Psoas muscle (tissue), 8 donors: Measurements from ENCODE around the gene ZNF490. TPM values are rescaled to one million over a fixed set of nuclear protein-coding genes. Genes with fewer than 3 reads are reported as not detected.

Source experiments
- ATAC-seq, 4 donors: fragments of 200-7000 bp; cut with Tn5 transposase; one replicate each; pipeline ENCODE4 v1.9.1; 2020; ENCODE audit warnings: moderate library complexity in 3 of 4, mild to moderate bottlenecking in 2 of 4
- DNase-seq, 2 donors: peaks; one replicate each; pipeline ENCODE4 v3.0.0-alpha.2; 2020
- H3K27ac ChIP-seq: fragments of 200-600 bp; one replicate; pipeline ENCODE4 v1.8.0; 2022
- H3K27me3 ChIP-seq, 3 donors: fragments of 200-600 bp in 1 of 3; one replicate each; pipeline versions ENCODE4 v1.6.1 to v1.8.0; 2013 to 2022; ENCODE audit warnings: low read length in 2 of 3, mild to moderate bottlenecking in 2 of 3, moderate library complexity in 1 of 3; ENCODE audit not compliant: insufficient read depth in 3 of 3
- H3K36me3 ChIP-seq, 2 donors: fragments of 200-600 bp in 1 of 2; one replicate each; pipeline versions ENCODE4 v1.6.1 to v1.8.0; 2013 to 2022; ENCODE audit warnings: low read depth in 1 of 2, mild to moderate bottlenecking in 1 of 2, moderate library complexity in 1 of 2; ENCODE audit not compliant: insufficient read depth in 1 of 2
- H3K4me1 ChIP-seq: fragments of 200-600 bp; one replicate; pipeline ENCODE4 v1.8.0; 2022
- H3K4me3 ChIP-seq: fragments of 200-600 bp; one replicate; pipeline ENCODE4 v1.8.0; 2022; ENCODE audit warnings: mild to moderate bottlenecking
- H3K9me3 ChIP-seq: fragments of 200-600 bp; one replicate; pipeline ENCODE4 v1.8.0; 2022
- CTCF ChIP-seq: fragments of 200-600 bp; IDR thresholded peaks from one replicate; pipeline ENCODE4 v1.8.0; 2022; ENCODE audit warnings: antibody characterized with exemption
- WGBS, 3 donors: extraction: QIAGEN DNeasy Blood & Tissue Kit; methylation state at CpG; one replicate each; pipeline versions ENCODE4 v1.1.6 to v1.1.7; 2013; 5-methylcytosine and 5-hydroxymethylcytosine counted together
- intact Hi-C, 2 donors: fragments of 100-400 bp; cut with DNase I; formaldehyde crosslinking; loops; one replicate each; pipeline versions ENCODE4 v1.11.0 to v1.14.2; 2022
- polyA plus RNA-seq, 3 donors: library from polyadenylated mRNA; stranded (reverse); fragments of 200-250 nt; gene quantifications; one replicate each; pipeline ENCODE4 v1.2.3, GENCODE V29; 2013
- total RNA-seq, 4 donors: library from RNA; stranded (reverse); fragmentation: NEBNext Ultra II Directional in 2 of 4; extraction: Animal tissue kit (Norgen Biotek cat#: 25700) in 2 of 4; gene quantifications; one replicate each; pipeline versions ENCODE4 v1.2.1 to v1.2.4, GENCODE V29; 2021 to 2023
- donor health status: healthy with polysubstance abuse.
- donor health status: DM: no; HTN: no; CAD: no; lungs with moderate emphysema.
- donor health status: Bipolar disorder and iron deficiency.
- donor health status: healthy.
- donor health status: DM: yes; HTN: yes; CAD: no.
- donor health status: DM: no; HTN: no; CAD: no.
- donor health status: DM: no; HTN: no; CAD: no.
- donor health status: DM: yes; HTN: yes; CAD: no.

The ZNF490 gene
- total and polyA plus RNA-seq, 7 donors: 0.17 to 4.9 (median 1.8) TPM

DNA sequence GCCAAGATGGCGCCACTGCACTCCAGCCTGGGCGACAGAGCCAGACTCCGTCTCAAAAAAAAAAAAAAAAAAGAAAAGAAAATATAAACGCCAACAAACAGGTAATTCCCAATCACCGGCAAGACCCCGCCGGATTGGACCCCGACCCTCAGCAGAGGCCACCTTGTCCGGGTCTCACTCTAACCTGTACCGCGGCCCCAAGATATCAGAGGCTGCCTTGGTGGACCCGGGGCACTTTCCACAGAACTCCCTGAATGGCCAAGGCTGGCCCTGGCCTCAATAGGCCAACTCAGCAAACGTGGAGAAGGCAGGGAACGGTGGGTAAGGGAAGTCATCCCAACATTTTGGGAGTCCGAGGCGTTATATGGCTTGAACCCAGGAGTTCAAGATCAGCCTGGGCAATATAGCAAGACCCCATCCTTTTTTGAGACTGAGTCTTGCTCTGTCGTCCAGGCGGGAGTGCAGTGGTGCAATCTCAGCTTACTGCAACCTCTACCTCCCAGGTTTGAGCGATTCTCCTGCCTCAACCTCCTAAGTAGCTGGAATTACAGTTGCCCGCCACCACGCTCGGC is 28.1 kb upstream of the ZNF490 start:
- Histone ChIP-seq H3K36me3 (no peaks in the 10 kb centered on the region), H3K4me1 (no peaks in the 10 kb centered on the region), H3K27me3 (no peaks in the 10 kb centered on the region), H3K4me3 (no peak overlapping the region), H3K9me3 (no peaks in the 10 kb centered on the region), H3K27ac (no peak overlapping the region)
- intact Hi-C loops: no loop called here
- DNase-seq (no peak), ATAC-seq (no peak)
- WGBS, 3 donors: 93 to 94% (median 93%) methylated on average over 20 to 22 of the region's 22 CpGs
- no peak for TF ChIP-seq CTCF

DNA sequence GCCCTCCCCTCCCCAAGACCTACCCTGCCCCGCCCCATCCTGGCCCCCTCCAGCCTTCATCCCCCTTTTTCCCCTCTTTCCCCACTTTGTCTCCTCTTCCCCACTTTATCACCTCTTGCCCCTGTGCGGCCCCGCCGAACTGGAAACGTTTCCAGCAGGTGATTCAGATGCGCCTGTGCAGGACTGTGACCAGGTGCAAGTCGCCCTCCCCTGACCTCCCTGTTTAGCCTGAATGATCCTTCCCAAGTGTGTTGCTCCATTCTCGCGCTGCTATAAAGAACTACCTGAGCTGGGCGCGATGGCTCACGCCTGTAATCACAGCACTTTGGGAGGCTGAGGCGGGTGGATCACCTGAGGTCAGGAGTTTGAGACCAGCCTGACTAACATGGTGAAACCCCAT is 26.0 kb upstream of the ZNF490 start:
- intact Hi-C loops: no loop called here
- H3K4me1 ChIP-seq: no peaks in the 10 kb centered on the region
- H3K27me3 ChIP-seq: no peaks in the 10 kb centered on the region
- 74 to 85% (median 82%) methylated on average over 13 of the region's 13 CpGs for WGBS, 3 donors
- H3K4me3 ChIP-seq: no peak overlapping the region
- no peaks in the 10 kb centered on the region for H3K9me3 ChIP-seq
- peaks cover 0 to 11% of the 10 kb centered on the region in 2 donors for H3K36me3 ChIP-seq
- H3K27ac ChIP-seq: no peak overlapping the region
- no peak for TF ChIP-seq CTCF
- no peak for ATAC-seq
- DNase-seq: no peak

DNA sequence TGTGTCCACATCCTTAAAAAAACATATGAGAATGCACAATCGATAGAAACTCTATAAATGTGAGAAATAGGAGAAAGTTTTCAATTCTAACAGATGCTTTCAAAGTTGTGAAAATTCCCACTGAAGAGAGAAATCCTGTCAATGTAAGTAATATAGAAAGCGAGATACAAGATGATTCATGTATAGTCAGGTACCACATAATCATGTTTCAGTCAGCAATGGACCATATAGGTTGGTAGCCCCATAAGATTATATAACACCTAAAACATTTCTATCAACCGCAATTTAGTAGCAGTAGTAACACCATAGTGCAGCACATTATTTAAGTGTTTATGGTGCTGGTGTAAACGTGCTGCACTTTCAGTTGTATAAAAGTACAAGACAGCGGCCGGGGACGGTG is 18.6 kb upstream of the ZNF490 start:
- 88 to 97% (median 96%) methylated on average over 7 of the region's 7 CpGs for WGBS, 3 donors
- ATAC-seq (no peak), DNase-seq (no peak)
- Histone ChIP-seq H3K27me3 (no peaks in the 10 kb centered on the region), H3K9me3 (peaks cover 33% of the 10 kb centered on the region), H3K4me1 (no peaks in the 10 kb centered on the region), H3K36me3 (peaks cover 24 to 82% of the 10 kb centered on the region in 2 donors), H3K4me3 (no peak overlapping the region), H3K27ac (no peak overlapping the region)
- intact Hi-C loops: no loop called here
- TF ChIP-seq CTCF: no peak

DNA sequence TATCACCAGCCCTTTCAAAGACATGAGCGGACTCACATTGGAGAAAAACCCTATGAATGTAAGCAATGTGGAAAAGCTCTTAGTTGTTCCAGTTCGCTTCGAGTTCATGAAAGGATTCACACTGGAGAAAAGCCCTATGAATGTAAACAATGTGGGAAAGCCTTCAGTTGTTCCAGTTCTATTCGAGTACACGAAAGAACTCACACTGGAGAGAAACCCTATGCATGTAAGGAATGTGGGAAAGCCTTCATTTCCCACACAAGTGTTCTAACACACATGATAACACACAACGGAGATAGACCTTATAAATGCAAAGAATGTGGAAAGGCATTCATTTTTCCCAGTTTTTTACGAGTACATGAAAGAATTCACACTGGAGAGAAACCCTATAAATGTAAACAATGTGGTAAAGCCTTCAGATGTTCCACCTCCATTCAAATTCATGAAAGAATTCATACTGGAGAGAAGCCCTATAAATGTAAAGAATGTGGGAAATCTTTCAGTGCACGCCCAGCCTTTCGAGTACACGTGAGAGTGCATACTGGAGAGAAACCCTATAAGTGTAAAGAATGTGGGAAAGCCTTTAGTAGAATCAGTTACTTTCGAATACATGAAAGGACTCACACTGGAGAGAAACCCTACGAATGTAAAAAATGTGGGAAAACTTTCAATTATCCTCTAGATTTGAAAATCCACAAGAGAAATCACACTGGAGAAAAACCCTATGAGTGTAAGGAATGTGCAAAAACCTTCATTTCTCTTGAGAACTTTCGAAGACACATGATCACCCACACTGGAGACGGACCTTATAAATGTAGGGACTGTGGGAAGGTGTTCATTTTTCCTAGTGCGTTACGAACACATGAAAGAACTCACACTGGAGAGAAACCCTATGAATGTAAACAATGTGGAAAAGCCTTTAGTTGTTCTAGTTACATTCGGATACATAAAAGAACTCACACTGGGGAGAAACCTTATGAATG is 17.7 kb upstream of the ZNF490 start:
- no peaks in the 10 kb centered on the region for H3K27me3 ChIP-seq
- no peaks in the 10 kb centered on the region for H3K4me1 ChIP-seq
- no peak for TF ChIP-seq CTCF
- H3K36me3 ChIP-seq: peaks cover 24 to 91% of the 10 kb centered on the region in 2 donors
- no peak overlapping the region for H3K4me3 ChIP-seq
- no peak for DNase-seq
- 93 to 96% (median 95%) methylated on average over 17 of the region's 17 CpGs for WGBS, 3 donors
- intact Hi-C loops: no loop called here
- ATAC-seq: no peak
- peaks cover 33% of the 10 kb centered on the region for H3K9me3 ChIP-seq
- H3K27ac ChIP-seq: no peak overlapping the region
